Activated effector memory CD4-positive, alpha-beta T cell treated with anti-CD3 and anti-CD28 coated beads, Interleukin-2, amount 50 U/mL, for 16 hours (primary cell): ENCODE results near the gene CYTH1.
A peak's percentile ranks its signal among the peaks of the same experiment; 100 is the strongest.

Source experiments
- DNase-seq: peaks from one replicate; pipeline ENCODE4 v3.0.0-alpha.2; 2020

The CYTH1 gene, protein sequence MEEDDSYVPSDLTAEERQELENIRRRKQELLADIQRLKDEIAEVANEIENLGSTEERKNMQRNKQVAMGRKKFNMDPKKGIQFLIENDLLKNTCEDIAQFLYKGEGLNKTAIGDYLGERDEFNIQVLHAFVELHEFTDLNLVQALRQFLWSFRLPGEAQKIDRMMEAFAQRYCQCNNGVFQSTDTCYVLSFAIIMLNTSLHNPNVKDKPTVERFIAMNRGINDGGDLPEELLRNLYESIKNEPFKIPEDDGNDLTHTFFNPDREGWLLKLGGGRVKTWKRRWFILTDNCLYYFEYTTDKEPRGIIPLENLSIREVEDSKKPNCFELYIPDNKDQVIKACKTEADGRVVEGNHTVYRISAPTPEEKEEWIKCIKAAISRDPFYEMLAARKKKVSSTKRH

GRCh38 chr17:78781893-78782304 lies at the start of gene CYTH1:
Gene CYTH1, minus strand, starts transcription at chr17:78782273. Its CDS starts 50 bp downstream, at chr17:78782223.
- DNase-seq, result no peak

- no peak for DNase-seq
Observed at GRCh38 chr17:78829477-78829876, 47.4 kb upstream of the CYTH1 start.

GRCh38 chr17:78828470-78829185 lies 46.6 kb upstream of the CYTH1 start:
- DNase-seq, result no peak

DNA sequence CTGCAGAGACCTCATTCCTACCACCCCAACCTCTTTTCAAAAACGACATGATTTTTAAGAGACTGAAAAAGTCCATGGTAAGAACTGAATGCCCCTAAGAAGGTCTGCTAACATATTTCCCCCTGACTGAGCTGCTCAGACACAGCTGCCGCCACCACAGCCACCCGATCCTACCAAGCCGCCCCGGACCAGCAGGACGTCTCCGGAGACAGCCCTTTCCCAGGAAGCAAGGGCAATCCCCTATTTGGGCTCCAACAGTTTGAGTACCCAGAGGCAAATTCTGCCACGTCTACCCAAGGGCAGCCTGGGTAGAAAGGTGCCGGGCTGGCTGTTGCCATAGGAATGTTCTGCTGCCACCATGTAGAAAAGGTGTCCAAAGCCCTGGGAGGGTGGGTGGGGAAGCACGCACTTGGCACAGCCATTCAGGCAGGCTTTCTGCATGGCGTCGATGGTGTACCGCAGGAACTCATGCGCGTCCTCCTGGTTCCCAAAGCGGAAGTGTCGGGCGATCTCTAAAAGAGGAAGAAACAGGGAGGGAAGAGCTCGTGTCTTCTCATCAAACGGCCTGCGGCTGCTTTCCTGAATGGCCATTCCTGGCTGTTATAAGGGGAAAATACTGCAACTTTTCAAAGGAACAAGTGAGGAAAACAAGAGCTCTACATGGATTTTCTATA lies 44.9 kb upstream of the CYTH1 start:
- DNase-seq, result no peak

DNA sequence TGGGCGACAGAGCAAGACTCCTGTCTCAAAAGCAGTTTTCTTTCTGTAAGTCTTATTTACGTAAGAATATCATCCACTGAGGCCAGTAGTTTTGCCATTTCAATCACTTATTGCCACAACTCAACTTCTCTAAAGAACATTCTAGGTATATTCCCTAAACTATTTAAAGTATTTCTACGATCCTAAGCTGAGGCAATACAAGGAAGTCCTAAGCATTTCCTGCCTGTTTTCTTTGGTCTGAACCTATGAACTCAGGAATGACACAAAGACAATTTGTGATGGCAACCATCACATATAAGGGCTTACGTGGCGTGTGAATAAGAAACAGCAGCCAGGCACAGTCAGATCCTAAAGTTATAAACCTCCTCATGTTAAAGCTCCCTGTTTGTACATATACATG lies 44.3 kb upstream of the CYTH1 start:
- DNase-seq, result no peak

- DNase-seq, result no peak
Observed at GRCh38 chr17:78825696-78826095, 43.6 kb upstream of the CYTH1 start.

GRCh38 chr17:78824240-78824639 lies 42.2 kb upstream of the CYTH1 start:
- DNase-seq, result no peak

DNA sequence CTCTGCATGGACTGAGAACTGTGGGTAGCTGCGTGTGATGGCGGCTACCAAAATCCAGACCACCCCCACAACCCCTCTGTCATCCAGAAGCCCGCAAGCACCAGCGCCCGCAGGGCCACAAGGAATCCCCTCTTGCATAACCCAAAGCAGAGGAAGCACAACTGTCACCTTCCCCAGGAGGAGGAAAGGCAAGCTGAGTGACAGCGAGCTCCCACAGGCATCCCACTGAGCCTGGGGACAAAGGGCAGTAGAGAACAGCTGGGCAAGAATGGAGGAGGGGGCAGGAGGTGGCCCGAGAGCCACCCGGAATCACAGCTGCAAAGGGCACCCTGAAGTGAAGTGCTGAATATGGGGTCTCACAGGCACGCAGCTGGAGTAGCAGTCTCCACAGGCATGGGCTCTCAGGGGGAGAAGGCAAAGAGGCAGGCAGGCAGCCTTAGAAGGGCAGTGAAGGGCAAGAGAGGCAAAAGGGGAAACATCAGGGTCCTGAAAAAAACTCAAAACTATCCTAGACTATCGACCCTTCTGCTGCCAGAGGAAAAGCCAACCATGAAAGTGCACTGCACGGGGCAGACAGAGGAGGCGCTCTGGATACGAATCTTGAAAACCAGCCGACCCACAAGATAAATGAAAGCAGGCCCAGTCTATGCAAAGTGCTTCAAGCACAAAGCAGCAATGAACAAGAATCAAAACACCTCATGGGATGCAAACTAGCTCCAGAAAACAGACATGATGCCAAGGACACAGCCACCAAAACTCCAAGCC lies 41.4 kb upstream of the CYTH1 start:
- DNase-seq, result no peak

DNA sequence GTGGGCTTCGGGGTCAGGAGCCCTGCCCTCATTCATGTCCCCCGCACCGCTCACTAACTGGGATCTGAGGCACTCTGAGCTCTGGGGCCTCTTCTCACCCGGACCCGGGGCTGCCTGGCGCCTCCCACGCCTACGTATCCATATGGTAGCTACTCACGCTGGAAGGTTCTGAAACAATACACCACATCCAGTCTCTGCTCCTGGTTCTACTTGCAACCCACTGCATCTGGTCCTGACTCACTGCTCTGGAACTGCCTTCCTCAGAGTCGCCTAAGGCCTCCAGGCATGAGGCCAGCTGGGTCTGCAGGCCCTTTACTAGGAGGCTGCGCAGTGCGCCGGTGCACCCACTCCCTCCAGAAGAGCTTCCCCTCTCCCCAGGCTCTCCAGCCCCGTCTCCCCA lies 40.5 kb upstream of the CYTH1 start:
- no peak for DNase-seq

DNA sequence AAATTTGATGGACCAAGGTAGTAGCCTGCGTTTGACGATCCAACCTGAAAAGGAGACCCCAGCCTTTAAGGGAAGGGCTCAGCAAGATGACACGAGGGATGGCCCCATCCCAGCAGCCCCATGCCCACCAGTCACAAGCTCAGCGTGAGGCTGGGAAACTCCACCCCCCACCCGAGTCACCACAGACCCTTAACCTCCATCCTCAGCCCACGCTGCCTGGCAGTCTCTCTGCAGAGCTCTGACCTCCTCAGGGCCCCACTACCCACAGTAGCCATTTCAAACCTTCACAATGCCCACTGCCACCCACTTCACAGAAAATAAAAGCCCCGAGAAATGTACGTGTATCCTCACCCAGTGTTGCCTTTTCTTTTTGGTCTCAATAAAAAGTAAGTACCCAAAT lies 39.9 kb upstream of the CYTH1 start:
- no peak for DNase-seq

- DNase-seq, result no peak
Observed at GRCh38 chr17:78820841-78821240, 38.8 kb upstream of the CYTH1 start.

- DNase-seq, result no peak
Observed at GRCh38 chr17:78819806-78820792, 38.0 kb upstream of the CYTH1 start.

DNA sequence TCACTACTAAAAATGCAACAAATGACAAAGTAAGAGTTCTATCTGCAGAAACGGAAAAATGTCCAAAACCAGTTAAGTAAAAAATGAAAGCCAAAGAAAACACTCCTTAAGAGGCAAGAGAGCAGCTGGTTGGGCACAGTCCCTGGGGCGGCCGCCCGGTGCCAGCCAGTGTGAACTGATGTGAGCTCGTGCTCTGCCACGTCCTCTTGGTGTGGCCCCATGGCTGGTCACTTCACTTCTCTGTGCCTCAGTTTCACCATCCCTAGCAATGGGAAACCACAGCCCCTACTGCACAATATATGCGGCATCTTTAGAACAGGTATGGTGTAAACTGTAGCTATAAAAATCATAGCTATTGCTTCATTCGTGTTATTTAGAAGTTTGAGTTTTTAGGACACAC lies 37.3 kb upstream of the CYTH1 start:
- DNase-seq, result no peak

DNA sequence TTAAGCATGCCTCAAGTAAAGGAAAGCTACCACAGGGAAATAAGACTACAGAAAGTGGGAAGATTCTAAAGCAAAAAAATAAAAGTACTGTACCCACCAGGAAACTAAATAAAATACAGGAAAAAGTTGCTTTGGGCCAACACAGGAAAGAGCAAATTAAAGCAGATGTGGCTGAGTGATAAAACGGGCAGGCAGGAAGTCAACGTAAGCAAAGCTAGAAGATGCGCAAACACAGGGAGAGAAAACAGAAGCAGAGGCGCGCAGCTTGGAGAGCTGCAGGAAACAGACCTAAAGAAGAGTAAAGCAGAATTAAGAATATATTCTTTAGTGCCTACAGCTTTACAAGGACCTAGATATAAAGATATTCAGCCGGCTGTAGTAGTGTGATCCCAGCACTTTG lies 36.9 kb upstream of the CYTH1 start:
- peak; percentile 82 for DNase-seq

DNA sequence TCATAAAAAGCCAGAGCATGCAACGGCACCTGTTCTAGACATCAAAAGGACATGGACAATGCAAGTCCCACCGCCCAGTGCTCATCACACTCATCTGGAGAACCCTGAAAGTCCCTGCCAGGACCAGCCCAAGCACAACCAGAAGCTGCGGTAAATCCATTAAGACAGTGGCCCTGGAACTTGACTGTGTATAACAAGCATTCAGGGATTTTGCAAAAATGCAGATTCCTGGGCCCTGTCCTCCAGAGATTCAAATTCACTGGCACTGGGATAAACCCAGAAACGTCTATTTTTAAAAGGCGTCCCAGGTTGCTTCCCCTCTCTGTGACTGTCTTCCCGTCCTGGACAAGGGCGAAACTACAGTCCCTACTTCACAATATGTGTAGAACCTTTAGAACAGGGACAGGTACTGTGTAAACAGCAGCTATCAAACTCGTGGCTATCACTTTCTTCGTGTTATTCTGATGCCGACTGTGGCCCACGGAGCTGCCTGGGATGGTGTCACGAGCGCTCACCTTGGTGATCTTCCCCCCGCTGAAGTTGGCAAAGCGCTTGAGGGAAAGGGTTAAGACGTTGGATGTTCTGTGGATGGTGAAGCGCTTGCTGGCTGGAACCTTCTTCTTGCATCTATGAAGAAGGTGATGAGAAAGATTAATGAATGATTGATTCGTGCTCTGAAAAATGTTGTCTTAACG lies 36.2 kb upstream of the CYTH1 start:
- DNase-seq, result no peak

- peak; percentile 85 for DNase-seq
Observed at GRCh38 chr17:78817123-78817522, 35.0 kb upstream of the CYTH1 start.

- no peak for DNase-seq
Observed at GRCh38 chr17:78815696-78816095, 33.6 kb upstream of the CYTH1 start.

DNA sequence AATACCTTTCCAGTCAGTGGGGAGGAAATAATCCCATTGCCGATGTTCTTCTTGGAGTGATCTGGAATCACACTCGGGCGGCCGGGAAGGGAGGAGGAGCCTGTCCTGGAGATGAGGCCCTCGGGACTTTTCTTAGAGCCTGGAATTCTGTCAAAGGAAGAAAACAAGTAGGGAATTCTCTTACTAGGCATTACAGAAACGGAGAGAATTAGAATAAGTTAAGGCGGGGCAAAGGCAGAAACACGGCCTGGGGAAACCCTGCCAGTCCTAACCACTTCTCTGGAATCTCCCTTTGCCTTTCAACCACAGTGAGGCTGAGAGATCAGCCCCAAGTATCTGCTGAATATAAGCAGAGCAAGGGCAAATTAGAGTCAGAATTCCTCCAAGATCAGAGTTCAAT lies 30.8 kb upstream of the CYTH1 start:
- DNase-seq, result no peak

DNA sequence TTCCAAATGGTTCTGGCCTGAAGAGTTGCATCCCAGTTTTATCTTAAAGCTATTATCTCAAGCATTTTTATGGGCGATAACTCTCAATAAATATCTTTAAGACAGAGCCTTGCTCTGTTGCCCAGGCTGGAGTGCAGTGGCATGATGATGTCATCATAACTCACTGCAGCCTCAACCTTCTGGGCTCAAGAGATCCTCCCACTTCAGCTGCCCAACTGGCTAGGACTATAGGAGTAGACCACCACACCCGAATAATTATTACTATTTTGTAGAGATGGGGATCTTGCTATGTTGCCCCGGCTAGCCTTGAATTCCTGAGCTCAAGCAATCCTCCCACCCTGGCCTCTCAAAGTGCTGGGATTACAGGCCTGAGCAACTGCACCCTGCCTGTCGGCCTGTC lies 26.1 kb upstream of the CYTH1 start:
- no peak for DNase-seq

DNA sequence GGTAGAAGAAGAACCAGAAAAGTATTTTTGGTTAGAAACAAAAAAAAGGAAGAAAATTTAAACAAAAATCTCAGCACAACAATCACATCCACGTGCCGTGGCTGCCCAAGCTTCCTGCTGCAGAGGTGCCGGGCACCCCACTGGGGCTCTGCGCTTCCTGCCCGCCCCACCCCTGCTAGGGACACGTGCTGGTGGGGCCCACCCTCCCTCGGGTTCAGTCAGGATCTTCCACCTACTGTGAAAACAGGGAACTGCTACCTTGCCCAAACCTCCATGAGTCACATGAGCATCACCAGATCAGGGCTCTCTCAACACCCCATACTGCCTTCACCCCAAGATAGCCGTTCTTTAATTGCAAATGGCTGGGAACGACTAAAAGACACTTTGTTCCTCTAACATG lies 24.4 kb upstream of the CYTH1 start:
- no peak for DNase-seq

- peak; percentile 91 for DNase-seq
Observed at GRCh38 chr17:78805301-78805700, 23.2 kb upstream of the CYTH1 start.
